ENCODE measurements around the gene SLC37A3.

GRCh38 chr7:140417456-140418155 lies 19.3 kb upstream of the SLC37A3 start:
- TF ChIP-seq CTCF (IDR thresholded peaks at IDR 0.05) (no peak), POLR2A (IDR thresholded peaks at IDR 0.05) (no peak)
